AG09319 (cell line): Measurements from ENCODE around the gene R3HCC1L.

Experiments used
- DNase-seq: peaks from one replicate; pipeline ENCODE4 v3.0.0-alpha.2; 2010; ENCODE audit warnings: low read depth; ENCODE audit errors: extremely low read depth
- TF ChIP-seq, protein P1 (sequence below): IDR thresholded peaks from 2 replicates; pipeline ENCODE4 v1.5.1; 2011; ENCODE audit warnings: low read depth, mild to moderate bottlenecking, inconsistent platforms, low read length, moderate library complexity

Gene R3HCC1L

DNA sequence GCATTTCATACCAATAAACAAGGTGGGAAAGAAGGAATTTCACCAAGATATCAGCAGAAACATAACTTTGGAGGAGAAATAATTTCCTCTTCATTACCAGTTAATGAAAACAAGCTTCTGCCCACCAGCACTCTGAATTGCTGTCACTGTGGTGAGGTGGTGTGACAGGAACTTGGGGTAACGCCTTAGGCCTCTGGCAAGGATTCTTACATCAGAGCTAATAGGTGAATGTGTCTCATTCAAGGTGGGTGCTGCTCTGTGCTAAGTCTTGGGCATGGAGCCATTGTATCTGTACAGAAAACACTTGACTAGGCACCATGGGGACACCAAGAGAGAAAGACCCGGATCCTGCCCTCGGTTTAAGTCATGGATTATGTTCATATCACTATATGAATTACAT, 141.9 kb downstream of the R3HCC1L start:
- DNase-seq, result no peak
- TF ChIP-seq, protein P1, sequence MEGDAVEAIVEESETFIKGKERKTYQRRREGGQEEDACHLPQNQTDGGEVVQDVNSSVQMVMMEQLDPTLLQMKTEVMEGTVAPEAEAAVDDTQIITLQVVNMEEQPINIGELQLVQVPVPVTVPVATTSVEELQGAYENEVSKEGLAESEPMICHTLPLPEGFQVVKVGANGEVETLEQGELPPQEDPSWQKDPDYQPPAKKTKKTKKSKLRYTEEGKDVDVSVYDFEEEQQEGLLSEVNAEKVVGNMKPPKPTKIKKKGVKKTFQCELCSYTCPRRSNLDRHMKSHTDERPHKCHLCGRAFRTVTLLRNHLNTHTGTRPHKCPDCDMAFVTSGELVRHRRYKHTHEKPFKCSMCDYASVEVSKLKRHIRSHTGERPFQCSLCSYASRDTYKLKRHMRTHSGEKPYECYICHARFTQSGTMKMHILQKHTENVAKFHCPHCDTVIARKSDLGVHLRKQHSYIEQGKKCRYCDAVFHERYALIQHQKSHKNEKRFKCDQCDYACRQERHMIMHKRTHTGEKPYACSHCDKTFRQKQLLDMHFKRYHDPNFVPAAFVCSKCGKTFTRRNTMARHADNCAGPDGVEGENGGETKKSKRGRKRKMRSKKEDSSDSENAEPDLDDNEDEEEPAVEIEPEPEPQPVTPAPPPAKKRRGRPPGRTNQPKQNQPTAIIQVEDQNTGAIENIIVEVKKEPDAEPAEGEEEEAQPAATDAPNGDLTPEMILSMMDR, result no peak

DNA sequence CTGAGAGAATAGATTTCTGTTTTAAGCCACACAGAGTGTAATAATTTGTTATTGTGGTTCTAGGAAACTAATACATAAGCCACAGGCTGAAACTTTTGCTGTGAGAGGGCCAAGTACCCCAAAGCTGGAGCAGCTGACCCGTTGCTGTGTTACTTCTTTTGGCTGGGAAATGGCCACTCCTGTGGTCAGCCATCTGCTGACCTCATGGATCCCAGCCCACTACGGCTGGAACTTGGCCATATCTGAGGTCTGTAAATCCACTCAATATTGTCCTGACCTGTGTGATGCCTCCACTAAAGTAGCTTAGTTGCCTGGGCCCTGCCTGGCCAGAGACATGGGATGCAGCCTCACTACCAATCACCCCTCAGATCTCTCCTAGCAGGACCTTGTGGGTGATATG, 151.0 kb downstream of the R3HCC1L start:
- DNase-seq, result no peak
- TF ChIP-seq, protein P1, result no peak

DNA sequence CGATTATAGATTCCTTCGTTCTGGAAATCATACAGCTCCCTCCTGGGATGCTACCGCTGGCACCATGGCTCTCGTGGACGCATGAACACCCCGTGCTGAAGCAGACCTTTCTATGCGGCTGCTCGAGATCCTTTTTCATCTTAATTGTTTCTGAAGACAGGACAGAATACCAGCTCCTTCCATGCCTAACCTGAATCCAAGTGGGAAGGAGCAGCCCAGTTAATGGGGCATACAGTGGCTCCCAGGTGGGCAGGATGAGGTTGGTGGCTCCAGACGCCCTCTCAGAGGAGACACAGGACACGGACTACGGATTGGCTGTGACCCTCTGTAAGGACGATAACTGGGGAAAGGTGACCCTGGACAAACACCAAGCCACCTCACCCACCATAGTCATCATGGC, 152.0 kb downstream of the R3HCC1L start:
- DNase-seq, result no peak
- TF ChIP-seq, protein P1, result no peak

DNA sequence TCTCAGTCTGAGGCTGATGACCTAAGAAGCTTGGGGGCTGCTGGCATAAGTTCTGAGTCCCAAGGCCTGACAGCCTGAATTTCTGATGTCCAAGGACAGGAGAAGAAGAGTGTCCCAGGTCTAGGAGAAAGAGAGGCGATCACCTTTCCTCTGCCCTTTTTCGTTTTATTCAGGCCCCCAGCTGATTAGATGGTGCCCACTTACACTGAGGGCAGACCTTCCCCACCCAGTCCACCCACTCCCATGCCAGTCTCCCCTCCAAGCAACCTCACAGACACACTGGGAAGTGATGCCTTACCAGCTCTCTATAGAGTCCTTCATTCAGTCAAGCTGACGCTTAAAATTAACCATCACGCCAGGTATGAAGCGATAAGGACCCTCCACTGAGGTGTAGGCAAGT, 152.9 kb downstream of the R3HCC1L start:
- TF ChIP-seq, protein P1, result no peak
- DNase-seq, result no peak

DNA sequence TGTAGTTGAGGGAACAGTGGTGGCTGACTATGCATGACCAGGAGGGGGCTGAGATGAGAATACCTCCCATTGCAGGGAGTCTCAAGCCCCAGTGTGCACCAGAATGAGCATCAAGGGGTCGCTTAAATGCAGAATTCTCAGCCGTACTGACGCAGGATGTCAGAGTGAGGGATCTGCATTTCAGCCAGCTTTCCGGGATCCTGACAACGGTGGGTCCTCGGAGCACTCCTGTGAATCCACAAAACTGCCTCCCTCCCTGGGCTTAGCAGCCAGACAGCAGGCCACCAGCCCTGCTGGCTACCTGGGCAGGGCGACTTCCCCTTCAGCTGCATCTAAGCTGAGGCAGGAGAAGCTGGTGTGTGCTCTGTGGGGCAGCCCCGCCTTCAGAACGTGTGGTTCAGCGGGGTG, 155.3 kb downstream of the R3HCC1L start:
- TF ChIP-seq, protein P1, result no peak
- DNase-seq, result no peak

DNA sequence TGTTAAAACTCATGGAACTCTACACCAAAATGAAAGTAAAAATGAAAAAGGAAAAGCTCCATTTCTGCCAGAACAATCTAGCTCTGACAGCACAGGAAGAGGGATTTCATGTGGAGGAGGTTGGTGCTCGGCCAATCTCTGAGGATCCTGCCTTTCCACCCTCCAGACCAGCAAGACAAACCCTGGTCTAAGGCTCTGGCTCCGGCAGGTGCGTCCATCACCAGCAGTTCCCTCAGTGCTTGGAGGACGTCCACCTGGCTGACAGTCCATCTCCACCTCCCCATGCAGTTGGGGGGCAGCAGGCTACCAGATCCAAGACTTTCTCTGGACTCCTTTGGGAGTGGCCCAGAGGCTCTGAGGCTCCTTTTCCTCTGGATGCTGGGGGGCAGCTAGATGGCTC, 158.5 kb downstream of the R3HCC1L start:
- TF ChIP-seq, protein P1, result no peak
- no peak for DNase-seq

DNA sequence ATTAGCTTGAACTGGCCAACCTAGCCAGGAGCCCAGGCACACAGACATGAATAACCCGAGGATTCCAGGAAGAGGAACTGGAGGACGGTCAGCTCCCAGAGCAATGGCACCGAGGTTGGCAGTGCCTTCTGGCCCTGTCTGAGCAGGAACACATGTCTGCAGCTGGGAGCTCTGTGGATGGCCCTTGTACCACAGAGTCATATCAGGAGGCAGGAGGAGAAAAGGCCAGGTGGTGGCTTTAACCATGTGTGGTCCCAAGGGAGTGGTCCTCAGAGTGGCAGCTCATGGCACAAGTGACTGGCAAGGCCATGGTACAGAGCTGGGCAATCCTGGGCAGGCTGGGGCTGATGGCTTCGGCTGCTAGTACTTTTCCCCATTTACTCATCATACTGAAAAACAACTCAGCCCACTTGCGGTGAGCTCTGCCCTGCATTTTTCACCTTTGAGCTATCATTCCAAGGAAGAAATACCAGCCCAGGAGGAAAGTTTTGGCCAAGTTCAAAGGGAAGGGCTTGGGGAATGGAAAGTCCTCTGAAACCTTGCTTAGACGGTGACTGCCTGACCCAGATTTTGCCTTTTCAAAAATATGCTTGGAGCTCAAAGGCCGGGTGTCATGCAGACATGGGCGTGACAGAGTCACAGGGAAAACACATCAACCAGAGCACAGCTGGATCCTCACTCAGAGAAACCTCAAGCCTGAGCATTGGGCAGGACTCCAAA, 159.3 kb downstream of the R3HCC1L start:
- no peak for DNase-seq
- TF ChIP-seq, protein P1, result no peak
